Mesothelial cell of epicardium (in vitro differentiated cells): ENCODE data around the gene TSPAN14. TPM values are rescaled to one million over a fixed set of nuclear protein-coding genes. Genes with fewer than 3 reads are reported as not detected.

Experiments
- DNase-seq, 2 experiments: peaks; one replicate each; pipeline ENCODE4 v3.0.0; 2021; ENCODE audit warnings: low spot score in 2 of 2; ENCODE audit not compliant: unreplicated experiment in 2 of 2
- H3K27ac Mint-ChIP-seq: 2 replicates; pipeline ENCODE4 v1.8.0; 2021; ENCODE audit warnings: mixed read lengths
- H3K27me3 Mint-ChIP-seq: 2 replicates; pipeline ENCODE4 v1.8.0; 2021; ENCODE audit warnings: low read depth, mixed read lengths
- H3K36me3 Mint-ChIP-seq: 2 replicates; pipeline ENCODE4 v1.8.0; 2021; ENCODE audit warnings: mixed read lengths
- H3K4me1 Mint-ChIP-seq: 2 replicates; pipeline ENCODE4 v1.8.0; 2021; ENCODE audit warnings: mixed read lengths
- H3K4me3 Mint-ChIP-seq: 2 replicates; pipeline ENCODE4 v1.8.0; 2021; ENCODE audit warnings: mild to moderate bottlenecking, moderate library complexity, mixed read lengths
- H3K9me3 Mint-ChIP-seq: 2 replicates; pipeline ENCODE4 v1.8.0; 2021; ENCODE audit warnings: mixed read lengths
- total RNA-seq: library from RNA; stranded (reverse); gene quantifications from 3 replicates; pipeline ENCODE4 v1.2.1, GENCODE V29; 2021
- TF ChIP-seq, protein P1 (sequence below): fragments of 200-600 bp; sonication (generic); IDR thresholded peaks from one replicate; pipeline ENCODE4 v1.5.0; 2021; ENCODE audit warnings: antibody characterized with exemption; ENCODE audit not compliant: unreplicated experiment

The TSPAN14 gene
- total RNA-seq, 1 donor from 2014 or later: 113 TPM

DNA sequence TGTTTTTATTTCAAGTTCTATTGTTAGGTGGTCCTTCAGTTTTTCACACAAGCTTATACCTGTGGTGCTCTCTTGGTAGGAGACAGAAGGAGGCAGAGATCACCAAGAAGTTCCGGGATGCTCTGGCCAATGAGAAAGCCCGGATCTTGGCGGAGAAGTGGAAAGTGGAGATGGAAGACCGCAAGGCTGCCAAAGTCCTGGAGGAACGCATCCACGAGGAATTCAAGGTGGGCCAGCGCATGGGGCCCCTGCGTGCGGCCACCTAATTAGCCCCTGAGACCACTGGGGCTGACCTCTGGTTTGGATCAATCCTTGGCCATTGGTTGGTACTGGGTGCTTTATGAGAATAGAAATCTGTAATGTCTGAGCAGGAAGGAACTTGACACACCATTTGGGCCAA lies 117.2 kb downstream of the TSPAN14 start:
- H3K27me3 Mint-ChIP-seq: peaks cover 34% of the 10 kb centered on the region
- TF ChIP-seq, protein P1, sequence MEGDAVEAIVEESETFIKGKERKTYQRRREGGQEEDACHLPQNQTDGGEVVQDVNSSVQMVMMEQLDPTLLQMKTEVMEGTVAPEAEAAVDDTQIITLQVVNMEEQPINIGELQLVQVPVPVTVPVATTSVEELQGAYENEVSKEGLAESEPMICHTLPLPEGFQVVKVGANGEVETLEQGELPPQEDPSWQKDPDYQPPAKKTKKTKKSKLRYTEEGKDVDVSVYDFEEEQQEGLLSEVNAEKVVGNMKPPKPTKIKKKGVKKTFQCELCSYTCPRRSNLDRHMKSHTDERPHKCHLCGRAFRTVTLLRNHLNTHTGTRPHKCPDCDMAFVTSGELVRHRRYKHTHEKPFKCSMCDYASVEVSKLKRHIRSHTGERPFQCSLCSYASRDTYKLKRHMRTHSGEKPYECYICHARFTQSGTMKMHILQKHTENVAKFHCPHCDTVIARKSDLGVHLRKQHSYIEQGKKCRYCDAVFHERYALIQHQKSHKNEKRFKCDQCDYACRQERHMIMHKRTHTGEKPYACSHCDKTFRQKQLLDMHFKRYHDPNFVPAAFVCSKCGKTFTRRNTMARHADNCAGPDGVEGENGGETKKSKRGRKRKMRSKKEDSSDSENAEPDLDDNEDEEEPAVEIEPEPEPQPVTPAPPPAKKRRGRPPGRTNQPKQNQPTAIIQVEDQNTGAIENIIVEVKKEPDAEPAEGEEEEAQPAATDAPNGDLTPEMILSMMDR: no peak

DNA sequence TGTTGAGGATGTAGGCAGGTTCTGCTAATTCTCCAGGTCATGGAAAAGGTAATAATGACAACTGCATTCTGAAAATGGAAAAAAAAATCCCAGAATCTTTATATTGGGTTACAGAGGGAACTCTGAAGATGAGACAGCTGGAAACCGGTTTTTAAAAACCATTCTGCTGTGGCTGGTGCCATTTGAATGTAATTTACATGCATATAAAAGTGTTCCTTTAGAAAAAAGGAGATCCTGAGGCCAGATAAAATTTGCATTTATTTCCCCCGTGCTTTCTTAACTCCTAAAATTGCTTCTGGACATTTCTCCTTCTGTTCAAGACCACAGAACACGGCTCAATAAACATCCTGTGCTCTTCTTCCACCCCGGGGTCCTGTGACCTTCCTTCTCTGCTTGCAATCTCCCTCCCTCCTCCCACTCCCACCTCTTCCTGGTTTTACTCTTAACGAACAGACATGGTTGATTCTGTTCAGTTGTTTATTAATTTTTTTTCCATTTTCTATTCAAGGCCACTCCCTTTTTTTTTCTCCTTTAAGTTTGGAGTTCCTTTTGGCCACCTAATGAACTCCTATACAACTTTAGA lies 125.2 kb downstream of the TSPAN14 start:
- TF ChIP-seq, protein P1: no peak
- H3K9me3 Mint-ChIP-seq: peaks cover 4% of the 10 kb centered on the region
- peak in 1 of 2 experiments; percentile 16 for DNase-seq
- no peak overlapping the region for H3K27ac Mint-ChIP-seq
- H3K36me3 Mint-ChIP-seq: no peaks in the 10 kb centered on the region
- peaks cover 10% of the 10 kb centered on the region for H3K4me1 Mint-ChIP-seq
- no peak overlapping the region for H3K4me3 Mint-ChIP-seq
- peaks cover 35% of the 10 kb centered on the region for H3K27me3 Mint-ChIP-seq

More for the DNA sequence above, 117.2 kb downstream of the TSPAN14 start:
- H3K4me1 Mint-ChIP-seq: peaks cover 6% of the 10 kb centered on the region
- no peak overlapping the region for H3K4me3 Mint-ChIP-seq
- no peak overlapping the region for H3K27ac Mint-ChIP-seq
- no peaks in the 10 kb centered on the region for H3K36me3 Mint-ChIP-seq
- DNase-seq: no peak
- H3K9me3 Mint-ChIP-seq: no peaks in the 10 kb centered on the region

DNA sequence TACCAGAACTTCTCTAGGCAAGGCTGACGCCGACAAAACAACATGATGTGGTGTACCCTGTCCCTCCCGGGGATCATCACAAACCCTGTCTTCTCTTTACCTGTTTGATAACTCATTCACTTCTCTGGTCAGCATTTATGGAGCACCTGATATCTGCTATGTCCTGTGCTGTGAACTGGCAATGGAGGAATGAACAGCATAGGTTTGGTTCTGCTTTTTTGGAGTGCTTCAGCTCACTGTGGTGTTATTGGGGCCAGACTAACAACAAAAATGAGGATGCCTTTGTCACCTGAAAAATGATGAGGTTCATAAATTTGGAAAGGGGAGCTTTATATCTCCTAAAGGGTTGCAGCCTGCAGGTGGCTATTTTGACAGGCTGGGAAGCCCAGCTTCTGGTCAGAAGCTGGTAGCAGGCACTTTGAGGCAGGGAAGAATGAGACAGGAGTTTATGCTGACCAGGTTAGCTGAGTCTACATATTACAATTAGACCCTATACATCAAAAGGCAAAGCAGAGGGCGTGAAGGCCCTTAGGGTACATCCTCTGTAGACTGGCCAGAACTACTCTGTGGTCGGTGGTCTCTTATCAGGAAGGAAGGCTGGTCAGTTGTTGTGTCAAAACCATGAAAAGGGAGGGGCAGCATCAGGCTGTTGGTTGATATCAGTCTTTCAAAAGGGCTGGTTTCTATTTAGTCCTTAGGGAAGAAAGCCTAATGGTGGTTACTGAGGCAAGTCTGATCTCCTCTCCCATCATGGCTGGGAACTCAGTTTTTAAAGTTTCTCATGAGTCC lies 125.9 kb downstream of the TSPAN14 start:
- Mint-ChIP-seq H3K36me3 (no peaks in the 10 kb centered on the region), H3K27me3 (peaks cover 35% of the 10 kb centered on the region), H3K4me1 (peaks cover 10% of the 10 kb centered on the region), H3K27ac (no peak overlapping the region), H3K9me3 (peaks cover 4% of the 10 kb centered on the region), H3K4me3 (no peak overlapping the region)
- DNase-seq: peak in 1 of 2 experiments; percentile 6
- TF ChIP-seq, protein P1: no peak

DNA sequence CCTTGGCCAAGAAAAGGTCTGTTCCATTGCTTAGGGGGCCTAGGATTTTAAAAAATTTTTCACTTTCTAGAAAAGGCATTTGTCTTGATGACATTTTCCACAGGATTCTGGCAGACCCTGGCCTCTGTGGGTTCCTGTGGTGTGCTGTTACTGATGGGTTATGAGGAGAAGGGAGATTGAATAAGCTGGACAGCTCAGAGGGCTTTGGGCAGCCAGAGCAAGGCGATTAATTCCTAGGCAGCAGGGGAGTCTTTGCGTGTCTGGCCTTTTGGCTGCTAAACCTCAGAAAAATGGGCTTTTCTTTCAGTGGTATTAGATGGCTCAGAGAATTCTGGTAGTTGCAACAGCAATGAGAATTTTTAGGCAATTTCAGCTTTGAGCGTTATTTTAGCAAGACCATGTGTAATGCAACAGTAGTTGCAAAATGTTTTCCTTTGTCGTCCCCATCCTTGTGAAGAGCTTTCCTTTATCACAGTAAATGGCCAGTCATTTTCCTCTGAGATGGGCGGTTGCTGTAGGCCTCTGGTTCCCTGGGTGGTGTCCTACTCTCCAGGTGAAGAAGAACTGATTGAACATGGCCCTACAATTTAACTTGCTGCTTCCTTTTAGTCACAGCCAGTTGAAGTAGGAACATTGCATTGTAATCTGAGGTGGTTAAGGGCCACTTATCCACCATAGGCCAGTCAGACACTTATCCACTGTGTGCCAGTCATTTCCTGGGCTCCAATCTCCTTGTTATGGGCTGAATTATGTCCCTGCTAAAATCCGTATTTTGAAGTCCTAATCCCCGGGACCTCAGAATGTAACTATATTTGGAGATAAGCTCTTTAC lies 126.7 kb downstream of the TSPAN14 start:
- H3K27ac Mint-ChIP-seq: no peak overlapping the region

DNA sequence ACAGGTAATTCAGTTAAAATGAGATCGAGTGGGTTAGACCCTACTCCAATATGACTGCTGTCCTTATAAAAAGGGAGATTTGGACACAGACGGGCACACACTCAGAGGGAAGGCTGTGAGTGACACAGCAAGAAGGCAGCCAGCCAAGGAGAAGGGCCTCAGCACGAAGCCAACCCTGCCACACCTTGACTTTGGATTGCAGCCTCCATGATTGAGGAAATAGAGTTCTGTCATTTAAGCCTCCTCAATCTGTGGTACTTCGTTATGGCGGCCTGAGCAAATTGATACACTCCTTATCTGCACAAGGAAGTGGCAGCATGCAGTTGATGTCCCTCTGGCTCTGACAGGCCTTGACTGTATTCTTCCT lies 127.3 kb downstream of the TSPAN14 start:
- H3K4me1 Mint-ChIP-seq: peaks cover 10% of the 10 kb centered on the region
- DNase-seq: no peak
- peaks cover 4% of the 10 kb centered on the region for H3K9me3 Mint-ChIP-seq
- peaks cover 28% of the 10 kb centered on the region for H3K27me3 Mint-ChIP-seq
- no peak overlapping the region for H3K27ac Mint-ChIP-seq
- H3K4me3 Mint-ChIP-seq: no peak overlapping the region
- H3K36me3 Mint-ChIP-seq: no peaks in the 10 kb centered on the region
- TF ChIP-seq, protein P1: no peak

More for the DNA sequence above, 126.7 kb downstream of the TSPAN14 start:
- Mint-ChIP-seq H3K4me1 (peaks cover 10% of the 10 kb centered on the region), H3K36me3 (no peaks in the 10 kb centered on the region), H3K9me3 (peaks cover 4% of the 10 kb centered on the region), H3K4me3 (no peak overlapping the region), H3K27me3 (peaks cover 31% of the 10 kb centered on the region)
- TF ChIP-seq, protein P1: no peak
- no peak for DNase-seq
